Subcutaneous abdominal adipose tissue (tissue), 5 donors: Measurements from ENCODE around the gene C1orf174.

Experiments
- H3K27ac ChIP-seq: one replicate; pipeline ENCODE4 v1.7.0; 2013; ENCODE audit warnings: low read depth, mild to moderate bottlenecking, inconsistent platforms, low read length, moderate library complexity
- H3K27me3 ChIP-seq, 5 donors: one replicate each; pipeline ENCODE4 v1.7.0; 2013; ENCODE audit warnings: low read length in 5 of 5, inconsistent platforms in 1 of 5; ENCODE audit not compliant: control insufficient read depth in 5 of 5, insufficient read depth in 4 of 5
- H3K36me3 ChIP-seq, 5 donors: one replicate each; pipeline ENCODE4 v1.7.0; 2013; ENCODE audit warnings: low read length in 5 of 5; ENCODE audit not compliant: control insufficient read depth in 5 of 5, insufficient read depth in 5 of 5
- H3K4me1 ChIP-seq, 5 donors: one replicate each; pipeline ENCODE4 v1.7.0; 2013; ENCODE audit warnings: low read length in 5 of 5, mild to moderate bottlenecking in 3 of 5, moderate library complexity in 1 of 5; ENCODE audit not compliant: control insufficient read depth in 5 of 5, insufficient read depth in 5 of 5
- H3K4me3 ChIP-seq, 5 donors: one replicate each; pipeline ENCODE4 v1.7.0; 2013; ENCODE audit warnings: low read length in 5 of 5, low read depth in 1 of 5
- H3K9ac ChIP-seq, 5 donors: one replicate each; pipeline ENCODE4 v1.7.0; 2013; ENCODE audit warnings: low read length in 5 of 5, mild to moderate bottlenecking in 4 of 5, moderate library complexity in 3 of 5
- H3K9me3 ChIP-seq, 5 donors: one replicate each; pipeline ENCODE4 v1.7.0; 2013; ENCODE audit warnings: low read length in 5 of 5; ENCODE audit not compliant: control insufficient read depth in 5 of 5
- donor health status: healthy.
- donor health status: healthy.
- donor health status: healthy.
- donor health status: healthy.
- donor health status: healthy.

C1orf174 gene

DNA sequence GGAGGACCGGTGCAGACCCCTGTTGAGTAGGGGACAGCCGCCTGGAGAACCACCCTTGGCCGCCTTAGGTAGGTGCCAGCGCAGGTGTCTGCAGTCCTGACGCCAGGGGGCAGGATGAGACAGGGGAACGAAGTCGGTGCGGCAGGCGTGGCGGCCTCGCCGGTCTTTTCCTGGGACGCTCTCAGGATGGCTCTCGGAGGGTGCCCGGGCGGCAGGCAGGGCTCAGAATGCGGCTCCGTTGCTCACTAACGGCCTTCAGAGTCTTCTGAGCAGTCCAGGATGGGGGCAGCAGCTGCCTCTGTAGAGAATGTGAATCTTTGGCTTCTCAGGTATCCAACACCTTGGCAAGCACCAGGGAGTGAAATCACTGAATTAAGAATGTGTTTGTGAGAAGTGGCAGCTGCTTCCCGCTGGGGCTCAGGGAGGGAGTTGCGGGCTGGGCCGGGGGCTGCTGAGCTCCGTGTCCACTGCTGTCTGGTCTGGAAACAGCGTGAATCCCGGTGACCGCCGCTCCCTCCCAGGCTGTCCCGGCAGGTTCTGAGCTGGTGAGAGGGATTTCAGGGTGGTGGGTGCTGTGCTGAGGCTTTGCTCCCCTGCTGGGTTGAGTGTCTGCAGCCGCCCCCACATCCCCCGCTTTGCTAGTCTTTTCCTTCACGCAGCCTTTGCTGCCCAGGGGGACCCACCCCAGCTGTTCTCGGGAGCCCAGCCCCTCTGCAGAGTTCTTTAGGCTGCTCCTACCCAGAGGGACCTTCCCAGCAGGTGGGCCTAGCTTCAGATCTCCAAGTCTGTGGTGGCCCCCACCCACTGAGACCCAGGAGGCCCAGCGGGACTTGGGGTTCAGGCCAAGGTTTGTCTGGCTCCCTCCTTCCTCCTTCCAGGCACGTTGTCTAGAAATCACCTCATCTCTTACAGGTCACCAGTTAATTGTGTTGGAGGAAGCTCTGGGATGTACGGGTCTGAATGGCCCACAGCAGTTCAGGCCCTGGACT lies 11.1 kb upstream of the C1orf174 start:
- no peaks in the 10 kb centered on the region for H3K9me3 ChIP-seq
- H3K27me3 ChIP-seq: peaks cover 13 to 36% (median 31%) of the 10 kb centered on the region in 5 donors
- H3K4me1 ChIP-seq: peaks cover 0 to 10% (median 3%) of the 10 kb centered on the region in 5 donors
- H3K4me3 ChIP-seq: no peak overlapping the region
- no peak overlapping the region for H3K9ac ChIP-seq
- no peaks in the 10 kb centered on the region for H3K36me3 ChIP-seq
- no peak overlapping the region for H3K27ac ChIP-seq

DNA sequence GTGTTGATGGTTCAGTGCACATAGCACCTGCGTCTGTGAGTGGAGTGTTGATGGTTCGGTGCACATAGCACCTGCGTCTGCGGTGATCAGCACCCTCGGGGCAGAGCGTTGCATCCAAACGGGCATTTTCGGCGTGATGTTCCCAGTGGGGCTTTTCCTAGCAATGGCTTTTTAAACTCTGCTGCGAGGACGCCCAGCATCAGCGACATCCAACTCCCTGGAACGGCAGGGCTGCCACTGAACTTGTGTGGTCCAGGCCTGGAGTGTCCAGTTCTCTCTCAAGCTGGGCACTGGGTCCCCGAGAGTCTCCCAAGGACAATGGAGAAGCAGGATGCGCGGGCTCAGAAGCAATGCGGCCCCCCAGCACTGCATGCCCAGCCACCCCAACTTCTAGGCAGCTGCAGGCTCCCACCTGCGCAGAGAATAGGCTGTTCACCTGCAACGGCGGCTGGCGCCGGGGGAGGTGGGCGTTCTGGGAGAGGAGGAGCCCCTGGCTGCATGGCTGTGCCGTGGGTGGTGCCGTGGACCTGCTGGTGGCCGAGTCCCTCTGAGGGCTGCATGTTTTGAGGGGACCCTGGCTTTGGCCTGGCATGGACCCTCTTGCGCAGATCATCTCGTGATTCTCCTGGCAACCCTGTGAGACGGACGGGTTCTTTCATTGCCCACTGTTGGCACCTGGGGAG lies 10.1 kb upstream of the C1orf174 start:
- no peaks in the 10 kb centered on the region for H3K36me3 ChIP-seq
- H3K4me1 ChIP-seq: peaks cover 0 to 10% (median 3%) of the 10 kb centered on the region in 5 donors
- peaks cover 15 to 29% (median 27%) of the 10 kb centered on the region in 5 donors for H3K27me3 ChIP-seq
- no peak overlapping the region for H3K4me3 ChIP-seq
- no peak overlapping the region for H3K27ac ChIP-seq
- H3K9ac ChIP-seq: no peak overlapping the region
- H3K9me3 ChIP-seq: no peaks in the 10 kb centered on the region

DNA sequence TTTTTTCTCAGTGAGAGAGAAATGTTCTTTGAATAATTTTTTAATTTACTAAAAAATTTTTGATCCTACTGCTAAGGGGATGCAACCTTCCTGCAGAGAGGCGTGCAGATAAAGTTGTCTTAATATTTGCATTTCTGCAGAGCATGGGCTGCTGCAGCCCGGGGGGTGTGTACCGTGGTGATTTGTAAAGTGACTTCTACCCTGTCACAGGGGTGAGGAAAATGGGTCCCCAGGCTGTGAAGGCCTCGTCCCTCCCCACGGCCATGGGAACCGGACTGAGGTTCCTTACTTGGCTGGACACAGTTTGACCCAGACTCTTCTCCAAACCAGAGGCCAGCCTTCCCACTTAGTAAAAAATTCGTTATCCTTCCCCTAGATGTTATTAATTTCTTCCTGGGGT lies 9.5 kb upstream of the C1orf174 start:
- peaks cover 15 to 27% (median 25%) of the 10 kb centered on the region in 5 donors for H3K27me3 ChIP-seq
- H3K36me3 ChIP-seq: no peaks in the 10 kb centered on the region
- no peak overlapping the region for H3K4me3 ChIP-seq
- H3K9ac ChIP-seq: no peak overlapping the region
- H3K27ac ChIP-seq: no peak overlapping the region
- H3K4me1 ChIP-seq: peaks cover 0 to 10% (median 3%) of the 10 kb centered on the region in 5 donors
- H3K9me3 ChIP-seq: no peaks in the 10 kb centered on the region

DNA sequence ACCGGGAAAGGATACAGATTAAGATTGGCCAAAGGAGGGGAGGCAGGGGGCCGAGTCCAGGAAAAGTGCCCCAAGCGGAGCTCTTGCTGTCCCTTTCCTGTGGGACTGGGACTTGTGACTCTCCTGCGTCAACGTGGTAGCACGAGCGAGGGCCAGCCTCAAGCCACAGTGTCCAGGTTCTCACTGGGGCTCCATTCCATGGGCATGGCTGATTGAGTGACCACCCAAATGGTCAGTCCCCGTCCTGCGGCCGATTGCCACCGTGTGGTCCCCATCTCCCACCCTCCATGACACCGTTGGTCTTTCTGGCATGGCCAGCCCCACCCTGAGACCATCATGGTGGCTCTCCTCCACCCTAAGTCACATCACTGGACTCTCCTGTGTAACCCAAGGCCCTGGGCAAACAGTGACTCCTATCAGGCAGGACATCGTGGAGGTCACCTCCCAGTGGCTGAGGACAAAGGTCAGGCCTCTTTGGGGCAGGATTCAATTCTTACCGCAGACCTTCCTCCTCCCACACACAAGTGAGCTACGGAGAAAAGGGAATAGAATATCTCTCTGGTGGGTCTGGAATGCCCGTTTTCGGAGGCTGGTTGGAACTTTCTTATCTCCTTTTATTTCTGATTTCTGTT lies 8.9 kb upstream of the C1orf174 start:
- H3K27me3 ChIP-seq: peaks cover 15 to 27% (median 25%) of the 10 kb centered on the region in 5 donors
- no peak overlapping the region for H3K4me3 ChIP-seq
- no peaks in the 10 kb centered on the region for H3K36me3 ChIP-seq
- peaks cover 0 to 10% (median 3%) of the 10 kb centered on the region in 5 donors for H3K4me1 ChIP-seq
- no peak overlapping the region for H3K27ac ChIP-seq
- no peaks in the 10 kb centered on the region for H3K9me3 ChIP-seq
- H3K9ac ChIP-seq: no peak overlapping the region

DNA sequence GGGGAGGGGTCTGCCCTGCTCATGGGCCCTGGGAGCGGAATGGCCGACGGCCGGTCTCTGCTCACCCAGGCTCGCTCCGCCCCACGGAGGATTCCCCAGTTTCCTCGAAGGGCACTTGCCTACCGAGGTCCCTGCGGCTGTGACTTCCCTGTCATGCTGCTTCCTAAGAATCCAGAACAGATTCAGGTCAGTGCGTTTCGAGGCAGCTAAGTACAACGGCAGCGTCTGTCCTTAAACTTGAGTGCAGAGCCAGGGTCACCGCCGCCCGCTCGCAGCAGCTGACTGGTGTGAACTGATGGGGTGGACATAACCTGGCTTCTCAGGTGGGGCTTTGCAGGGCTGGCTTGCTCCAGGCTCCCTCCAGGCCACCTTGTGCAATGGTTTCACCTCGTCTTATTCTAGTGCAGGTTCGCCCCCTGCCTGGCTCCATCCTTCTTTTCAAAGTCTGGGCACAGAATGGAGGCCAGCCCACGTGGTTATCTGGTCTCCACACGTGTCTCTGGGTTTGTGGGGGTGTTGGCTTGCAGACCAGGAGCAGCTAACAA lies 7.6 kb upstream of the C1orf174 start:
- peaks cover 15 to 27% (median 24%) of the 10 kb centered on the region in 5 donors for H3K27me3 ChIP-seq
- no peak overlapping the region for H3K9ac ChIP-seq
- H3K4me3 ChIP-seq: no peak overlapping the region
- no peaks in the 10 kb centered on the region for H3K36me3 ChIP-seq
- H3K4me1 ChIP-seq: peaks cover 0 to 12% (median 3%) of the 10 kb centered on the region in 5 donors
- H3K27ac ChIP-seq: no peak overlapping the region
- no peaks in the 10 kb centered on the region for H3K9me3 ChIP-seq

DNA sequence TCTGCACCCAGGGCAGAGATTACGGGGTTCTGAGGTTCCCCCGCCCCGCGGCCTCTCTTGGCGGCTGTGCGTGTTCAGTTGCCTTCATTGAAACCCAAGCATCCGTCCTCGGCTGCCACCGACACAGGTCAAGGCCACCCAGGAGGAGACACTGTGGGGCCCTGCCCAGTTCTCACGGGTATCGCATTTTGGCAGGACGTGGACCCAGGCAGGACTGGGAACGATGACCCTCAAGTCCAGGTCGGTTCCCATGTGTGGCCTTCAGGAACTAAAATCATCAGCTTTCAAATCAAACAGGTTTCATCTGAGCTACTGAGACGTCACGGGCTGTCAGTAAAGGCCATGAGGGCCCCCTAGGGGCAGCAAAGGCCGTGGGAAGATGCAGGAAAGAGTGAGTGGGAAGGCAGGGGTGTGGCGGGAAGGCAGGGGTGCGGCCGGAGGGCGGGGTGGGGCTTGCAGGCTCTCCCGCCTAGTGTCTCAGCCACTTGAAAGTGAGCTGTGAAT lies 7.0 kb upstream of the C1orf174 start:
- Histone ChIP-seq H3K4me1 (peaks cover 0 to 12% (median 3%) of the 10 kb centered on the region in 5 donors), H3K4me3 (no peak overlapping the region), H3K27ac (no peak overlapping the region), H3K9me3 (no peaks in the 10 kb centered on the region), H3K9ac (no peak overlapping the region), H3K36me3 (no peaks in the 10 kb centered on the region), H3K27me3 (peaks cover 15 to 27% (median 18%) of the 10 kb centered on the region in 5 donors)

DNA sequence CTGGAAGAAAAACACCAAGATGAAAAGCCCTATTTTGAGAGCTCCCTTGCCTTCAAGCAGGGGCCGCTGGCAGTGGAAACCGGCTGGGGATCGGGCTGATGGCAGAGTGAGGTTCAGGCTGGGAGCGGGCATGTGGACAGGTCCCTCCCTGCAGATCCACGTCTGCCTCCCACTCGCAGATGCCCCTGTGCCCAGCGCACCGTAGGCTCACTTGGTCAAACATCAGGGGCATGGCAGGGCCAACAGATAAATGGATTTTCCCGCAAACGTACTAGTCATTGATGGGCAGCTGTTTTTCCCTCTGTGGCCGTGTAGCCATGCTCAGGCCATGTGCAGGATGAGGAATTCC lies 6.6 kb upstream of the C1orf174 start:
- peaks cover 12 to 22% (median 15%) of the 10 kb centered on the region in 5 donors for H3K27me3 ChIP-seq
- no peak overlapping the region for H3K4me3 ChIP-seq
- H3K9me3 ChIP-seq: no peaks in the 10 kb centered on the region
- peaks cover 0 to 12% (median 3%) of the 10 kb centered on the region in 5 donors for H3K4me1 ChIP-seq
- H3K9ac ChIP-seq: no peak overlapping the region
- H3K27ac ChIP-seq: no peak overlapping the region
- no peaks in the 10 kb centered on the region for H3K36me3 ChIP-seq

DNA sequence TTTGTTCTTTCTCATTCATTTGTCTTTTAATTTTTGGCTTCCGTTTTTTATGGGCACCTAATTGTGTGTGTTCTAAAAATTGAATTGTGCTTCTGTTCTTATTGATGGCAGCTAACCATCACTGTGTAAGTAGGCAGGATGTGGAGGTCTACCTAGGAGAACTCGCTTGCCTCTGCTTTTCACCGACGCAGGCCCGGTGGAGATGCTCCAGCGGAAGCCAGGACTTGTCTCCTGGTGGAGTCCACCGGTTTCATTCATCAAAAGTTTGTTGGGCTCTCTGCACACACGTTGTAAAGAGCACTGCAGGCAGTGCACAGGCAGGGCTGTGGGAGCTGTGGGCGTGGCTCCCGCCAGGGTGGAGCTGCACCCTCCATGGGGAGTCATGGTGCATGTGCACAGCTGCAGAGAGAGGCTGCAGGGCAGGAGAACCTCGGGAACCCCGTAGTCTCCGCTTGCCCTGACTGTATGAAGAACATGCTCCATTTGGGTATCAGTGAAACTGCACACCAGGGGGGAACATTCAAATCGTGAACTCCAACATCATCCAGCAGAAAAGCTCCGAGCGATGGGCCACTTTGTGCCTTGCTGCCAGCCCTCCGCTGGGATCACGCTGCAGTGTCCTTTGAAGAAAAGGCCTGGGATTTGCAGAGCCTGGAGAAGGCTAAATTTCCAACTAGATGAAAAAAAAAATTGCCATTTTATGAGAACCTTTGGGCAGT lies 6.0 kb upstream of the C1orf174 start:
- Histone ChIP-seq H3K4me1 (peaks cover 0 to 15% (median 3%) of the 10 kb centered on the region in 5 donors), H3K27ac (no peak overlapping the region), H3K9ac (no peak overlapping the region)

DNA sequence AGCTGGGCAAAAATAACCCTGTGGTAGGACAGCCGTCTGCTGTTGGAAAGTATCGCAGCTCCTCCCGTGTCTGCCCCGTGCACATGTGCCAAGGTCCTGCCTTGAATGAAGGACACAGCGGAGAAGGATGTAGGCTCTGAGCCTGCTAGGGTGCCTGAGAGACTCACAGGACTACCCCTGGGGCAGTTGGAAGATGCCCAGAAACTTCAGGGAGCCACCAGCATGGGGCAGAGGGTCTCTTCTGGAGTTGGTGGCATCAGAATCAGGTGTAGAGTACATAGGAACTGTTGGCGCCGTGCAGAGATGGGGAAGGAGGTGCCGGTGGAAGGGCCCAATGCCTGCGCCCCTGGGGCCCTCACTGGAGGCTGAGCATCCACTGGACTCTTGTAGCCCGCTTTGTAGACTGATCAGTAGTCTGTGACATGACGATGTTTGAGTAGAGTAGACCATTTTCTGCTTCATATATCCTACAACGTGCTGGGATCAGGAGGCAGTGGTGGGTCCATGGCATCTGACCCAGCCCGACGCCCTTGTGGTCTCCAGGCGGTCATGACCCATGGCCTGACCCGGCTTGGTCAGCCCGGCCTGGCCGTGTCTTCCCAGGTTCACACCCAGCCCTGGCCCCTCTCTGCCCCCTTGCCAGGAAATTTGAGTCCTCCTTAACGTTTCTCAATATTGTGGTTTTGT lies 5.3 kb upstream of the C1orf174 start:
- H3K9ac ChIP-seq: no peak overlapping the region
- H3K27ac ChIP-seq: no peak overlapping the region

More for the DNA sequence above, 6.0 kb upstream of the C1orf174 start:
- H3K36me3 ChIP-seq: no peaks in the 10 kb centered on the region
- H3K4me3 ChIP-seq: no peak overlapping the region
- no peaks in the 10 kb centered on the region for H3K9me3 ChIP-seq
- peaks cover 8 to 17% (median 10%) of the 10 kb centered on the region in 5 donors for H3K27me3 ChIP-seq

More for the DNA sequence above, 5.3 kb upstream of the C1orf174 start:
- Histone ChIP-seq H3K27me3 (peaks cover 1 to 10% (median 7%) of the 10 kb centered on the region in 5 donors), H3K36me3 (no peaks in the 10 kb centered on the region), H3K4me3 (no peak overlapping the region), H3K9me3 (no peaks in the 10 kb centered on the region), H3K4me1 (peaks cover 0 to 13% (median 0%) of the 10 kb centered on the region in 5 donors)
